Lower lobe of right lung (tissue), 2 donors: ENCODE results near the gene TMEM74B. TPM values are rescaled to one million over a fixed set of nuclear protein-coding genes. Genes with fewer than 3 reads are reported as not detected.
A peak's percentile ranks its signal among the peaks of the same experiment; 100 is the strongest.
"Not testable (repeated sequence)": the region's sequence is repeated elsewhere in the genome, so short reads cannot be mapped to it uniquely, and the experiment has no call there.

Experiments used
- ATAC-seq, 2 donors: fragments of 200-7000 bp; cut with Tn5 transposase; one replicate each; pipeline ENCODE4 v1.9.1; 2020 to 2022; ENCODE audit warnings: mild to moderate bottlenecking in 2 of 2, moderate library complexity in 2 of 2
- DNase-seq: peaks from one replicate; pipeline ENCODE4 v3.0.0-alpha.2; 2020
- H3K27ac ChIP-seq: fragments of 200-600 bp; one replicate; pipeline ENCODE4 v1.8.0; 2022
- H3K27me3 ChIP-seq: fragments of 200-600 bp; one replicate; pipeline ENCODE4 v1.8.0; 2022; ENCODE audit warnings: low read depth
- H3K36me3 ChIP-seq: fragments of 200-600 bp; one replicate; pipeline ENCODE4 v1.8.0; 2022; ENCODE audit warnings: mild to moderate bottlenecking
- H3K4me1 ChIP-seq: fragments of 200-600 bp; one replicate; pipeline ENCODE4 v1.8.0; 2022
- H3K4me3 ChIP-seq: fragments of 200-600 bp; one replicate; pipeline ENCODE4 v1.8.0; 2022; ENCODE audit warnings: mild to moderate bottlenecking
- H3K9me3 ChIP-seq: fragments of 200-600 bp; one replicate; pipeline ENCODE4 v1.8.0; 2022
- CTCF ChIP-seq: fragments of 200-600 bp; IDR thresholded peaks from one replicate; pipeline ENCODE4 v1.8.0; 2022; ENCODE audit warnings: antibody characterized with exemption, mild to moderate bottlenecking
- intact Hi-C: fragments of 100-400 bp; cut with DNase I; formaldehyde crosslinking; loops from one replicate; pipeline ENCODE4 v1.11.0; 2022
- total RNA-seq: library from RNA; stranded (reverse); fragmentation: NEBNext Ultra II Directional; extraction: Animal tissue kit (Norgen Biotek cat#: 25700); gene quantifications from one replicate; pipeline ENCODE4 v1.2.1, GENCODE V29; 2021
- donor health status: DM: no; HTN: yes; CAD: no; lungs with severe emphysema.

Gene TMEM74B
- total RNA-seq, 1 donor from 2014 or later = 15.8 TPM

- no peaks in the 10 kb centered on the region for H3K9me3 ChIP-seq
- ATAC-seq = peak; percentile 73 to 77
- TF ChIP-seq CTCF = no peak
- no peaks in the 10 kb centered on the region for H3K36me3 ChIP-seq
- no peak for DNase-seq
- H3K4me1 ChIP-seq = peaks cover 17% of the 10 kb centered on the region
- intact Hi-C loops = no loop called here
- peaks cover 20% of the 10 kb centered on the region for H3K27me3 ChIP-seq
- H3K27ac ChIP-seq = no peak overlapping the region
- peak overlapping the region; percentile 44 for H3K4me3 ChIP-seq
These were observed 40.5 kb upstream of the TMEM74B start for GRCh38 chr20:1225263-1225782.

GRCh38 chr20:1224205-1224890 is 39.6 kb upstream of the TMEM74B start:
- TF ChIP-seq CTCF = no peak
- Histone ChIP-seq H3K9me3 (no peaks in the 10 kb centered on the region), H3K36me3 (no peaks in the 10 kb centered on the region), H3K4me3 (no peak overlapping the region), H3K27me3 (peaks cover 20% of the 10 kb centered on the region), H3K27ac (no peak overlapping the region), H3K4me1 (peaks cover 17% of the 10 kb centered on the region)
- intact Hi-C loops = no loop called here
- DNase-seq (no peak), ATAC-seq (no peak)

DNA sequence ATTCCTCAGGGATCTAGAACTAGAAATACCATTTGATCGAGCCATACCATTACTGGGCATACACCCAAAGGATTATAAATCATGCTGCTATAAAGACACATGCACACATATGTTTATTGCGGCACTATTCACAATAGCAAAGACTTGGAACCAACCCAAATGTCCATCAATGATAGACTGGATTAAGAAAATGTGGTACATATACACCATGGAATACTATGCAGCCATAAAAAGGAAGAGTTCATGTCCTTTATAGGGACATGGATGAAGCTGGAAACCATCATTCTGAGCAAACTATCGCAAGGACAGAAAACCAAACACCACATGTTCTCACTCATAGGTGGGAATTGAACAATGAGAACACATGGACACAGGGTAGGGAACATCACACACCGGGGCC is 38.0 kb upstream of the TMEM74B start:
- H3K36me3 ChIP-seq, DNase-seq, H3K9me3 ChIP-seq, H3K4me3 ChIP-seq, intact Hi-C loops, H3K27ac ChIP-seq, ATAC-seq: not testable (repeated sequence)
- H3K27me3 ChIP-seq = peaks cover 10% of the 10 kb centered on the region
- peaks cover 17% of the 10 kb centered on the region for H3K4me1 ChIP-seq

- ATAC-seq, H3K9me3 ChIP-seq: not testable (repeated sequence)
These were observed 32.0 kb upstream of the TMEM74B start for GRCh38 chr20:1216527-1217427.

GRCh38 chr20:1215386-1216170 is 30.8 kb upstream of the TMEM74B start:
- no peak for TF ChIP-seq CTCF
- Histone ChIP-seq H3K4me1 (peaks cover 9% of the 10 kb centered on the region), H3K36me3 (no peaks in the 10 kb centered on the region), H3K27ac (no peak overlapping the region), H3K9me3 (no peaks in the 10 kb centered on the region), H3K4me3 (no peak overlapping the region), H3K27me3 (no peaks in the 10 kb centered on the region)
- DNase-seq (no peak), ATAC-seq (no peak)
- intact Hi-C loops = no loop called here

More at GRCh38 chr20:1216527-1217427, 32.0 kb upstream of the TMEM74B start:
- H3K4me1 ChIP-seq, DNase-seq, H3K27me3 ChIP-seq, H3K27ac ChIP-seq, H3K4me3 ChIP-seq, intact Hi-C loops, H3K36me3 ChIP-seq: not testable (repeated sequence)

DNA sequence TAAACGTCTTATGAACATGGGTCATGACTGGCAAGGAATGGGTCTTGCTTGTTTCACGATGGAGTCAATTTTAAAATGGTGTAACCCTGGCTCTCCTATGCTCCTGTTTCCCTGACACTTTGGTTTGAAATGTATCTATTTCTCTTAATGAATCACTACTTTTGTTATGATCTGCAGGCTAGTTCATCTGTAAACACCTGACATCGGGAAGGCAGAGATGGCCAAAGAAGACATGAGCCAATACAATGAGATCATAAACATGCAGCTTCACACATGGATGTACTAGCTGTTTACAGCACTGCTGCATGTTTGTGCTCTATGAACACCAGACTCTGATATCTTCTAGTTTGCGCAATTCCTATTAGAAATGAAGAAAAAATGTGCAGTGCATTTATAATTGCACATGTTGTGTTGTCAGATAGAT is 30.1 kb upstream of the TMEM74B start:
- Histone ChIP-seq H3K9me3 (no peaks in the 10 kb centered on the region), H3K36me3 (no peaks in the 10 kb centered on the region), H3K4me3 (no peak overlapping the region), H3K4me1 (peaks cover 9% of the 10 kb centered on the region), H3K27ac (no peak overlapping the region), H3K27me3 (no peaks in the 10 kb centered on the region)
- intact Hi-C loops = no loop called here
- DNase-seq (no peak), ATAC-seq (no peak)
- TF ChIP-seq CTCF = no peak
